Measurements from ENCODE around the gene SP4.

The SP4 gene

GRCh38 chr7:21476429-21476828, 48.5 kb downstream of the SP4 start:
- Histone ChIP-seq H3K4me3 (ENCODE audit: low read depth, low read length) (no peak overlapping the region), H3K27me3 (ENCODE audit: control insufficient read depth, insufficient read depth, low read length) (no peaks in the 10 kb centered on the region), H3K4me1 (no peaks in the 10 kb centered on the region), H3K9ac (no peak overlapping the region), H2AFZ (no peak overlapping the region), H3K4me2 (ENCODE audit: low read length) (no peak overlapping the region), H3K79me2 (peaks cover under 1% of the 10 kb centered on the region), H3K36me3 (ENCODE audit: control insufficient read depth, insufficient read depth, low read length) (no peaks in the 10 kb centered on the region), H3K27ac (no peak overlapping the region), H3K9me3 (ENCODE audit: control insufficient read depth, low read length) (no peaks in the 10 kb centered on the region)
- no peak for TF ChIP-seq CTCF (IDR thresholded peaks at IDR 0.05)

GRCh38 chr7:21480693-21481403, 53.0 kb downstream of the SP4 start:
- no peak overlapping the region for H3K4me3 ChIP-seq (ENCODE audit: low read depth, low read length)
- no peak overlapping the region for H3K27ac ChIP-seq
- H3K79me2 ChIP-seq: no peaks in the 10 kb centered on the region
- H3K4me1 ChIP-seq: no peaks in the 10 kb centered on the region
- no peaks in the 10 kb centered on the region for H3K36me3 ChIP-seq (ENCODE audit: control insufficient read depth, insufficient read depth, low read length)
- H3K9me3 ChIP-seq (ENCODE audit: control insufficient read depth, low read length): no peaks in the 10 kb centered on the region
- TF ChIP-seq CTCF (IDR thresholded peaks at IDR 0.05): no peak
- H3K9ac ChIP-seq: no peak overlapping the region
- H3K4me2 ChIP-seq (ENCODE audit: low read length): no peak overlapping the region
- no peak overlapping the region for H2AFZ ChIP-seq
- H3K27me3 ChIP-seq (ENCODE audit: control insufficient read depth, insufficient read depth, low read length): no peaks in the 10 kb centered on the region

GRCh38 chr7:21486511-21486910, 58.6 kb downstream of the SP4 start:
- no peaks in the 10 kb centered on the region for H3K36me3 ChIP-seq (ENCODE audit: control insufficient read depth, insufficient read depth, low read length)

GRCh38 chr7:21495731-21496130, 67.8 kb downstream of the SP4 start:
- Histone ChIP-seq H3K4me1 (no peaks in the 10 kb centered on the region), H3K27ac (no peak overlapping the region), H3K36me3 (ENCODE audit: control insufficient read depth, insufficient read depth, low read length) (no peaks in the 10 kb centered on the region), H3K9ac (no peak overlapping the region), H3K27me3 (ENCODE audit: control insufficient read depth, insufficient read depth, low read length) (no peaks in the 10 kb centered on the region), H2AFZ (no peak overlapping the region), H3K79me2 (no peaks in the 10 kb centered on the region), H3K9me3 (ENCODE audit: control insufficient read depth, low read length) (no peaks in the 10 kb centered on the region), H3K4me2 (ENCODE audit: low read length) (no peak overlapping the region), H3K4me3 (ENCODE audit: low read depth, low read length) (no peak overlapping the region)
- no peak for TF ChIP-seq CTCF (IDR thresholded peaks at IDR 0.05)

More at GRCh38 chr7:21486511-21486910, 58.6 kb downstream of the SP4 start:
- Histone ChIP-seq H3K27me3 (ENCODE audit: control insufficient read depth, insufficient read depth, low read length) (no peaks in the 10 kb centered on the region), H3K9me3 (ENCODE audit: control insufficient read depth, low read length) (no peaks in the 10 kb centered on the region), H3K4me1 (no peaks in the 10 kb centered on the region), H3K79me2 (no peaks in the 10 kb centered on the region), H3K27ac (no peak overlapping the region), H3K4me3 (ENCODE audit: low read depth, low read length) (no peak overlapping the region), H3K9ac (no peak overlapping the region), H2AFZ (no peak overlapping the region), H3K4me2 (ENCODE audit: low read length) (no peak overlapping the region)
- no peak for TF ChIP-seq CTCF (IDR thresholded peaks at IDR 0.05)

GRCh38 chr7:21497072-21497471, 69.2 kb downstream of the SP4 start:
- H3K9me3 ChIP-seq (ENCODE audit: control insufficient read depth, low read length): no peaks in the 10 kb centered on the region
- no peaks in the 10 kb centered on the region for H3K79me2 ChIP-seq
- H3K4me2 ChIP-seq (ENCODE audit: low read length): no peak overlapping the region
- H2AFZ ChIP-seq: no peak overlapping the region
- no peak overlapping the region for H3K9ac ChIP-seq
- H3K4me1 ChIP-seq: no peaks in the 10 kb centered on the region
- no peaks in the 10 kb centered on the region for H3K27me3 ChIP-seq (ENCODE audit: control insufficient read depth, insufficient read depth, low read length)
- TF ChIP-seq CTCF (IDR thresholded peaks at IDR 0.05): no peak
- H3K36me3 ChIP-seq (ENCODE audit: control insufficient read depth, insufficient read depth, low read length): no peaks in the 10 kb centered on the region
- no peak overlapping the region for H3K4me3 ChIP-seq (ENCODE audit: low read depth, low read length)
- H3K27ac ChIP-seq: no peak overlapping the region
